Kidney (tissue), 14 donors: ENCODE measurements around the gene PPIF. TPM values are rescaled to one million over a fixed set of nuclear protein-coding genes. Genes with fewer than 3 reads are reported as not detected.

ENCODE experiments used
- DNase-seq, 5 donors: peaks; one replicate each; pipeline ENCODE4 v3.0.0-alpha.2; 2013 to 2020
- FAIRE-seq: peaks from 2 replicates; lab custom pipeline; 2012; peaks lifted over from hg19 to GRCh38; lab: Jason Lieb, UNC
- H3K27ac ChIP-seq, 2 donors: one replicate each; pipeline ENCODE4 v1.7.0; 2013; ENCODE audit warnings: low read depth in 2 of 2, low read length in 2 of 2, inconsistent platforms in 1 of 2
- H3K27me3 ChIP-seq: one replicate; pipeline ENCODE4 v1.7.1; 2013; ENCODE audit warnings: low read length, inconsistent platforms; ENCODE audit not compliant: control insufficient read depth, insufficient read depth
- H3K36me3 ChIP-seq, 3 donors: one replicate each; pipeline versions ENCODE4 v1.7.0 to v1.7.1; 2013; ENCODE audit warnings: low read length in 3 of 3, control low read depth in 1 of 3, inconsistent platforms in 1 of 3; ENCODE audit not compliant: insufficient read depth in 3 of 3, control insufficient read depth in 2 of 3
- H3K4me1 ChIP-seq, 3 donors: one replicate each; pipeline versions ENCODE4 v1.7.0 to v1.7.1; 2013; ENCODE audit warnings: low read length in 3 of 3, inconsistent platforms in 1 of 3, low read depth in 1 of 3; ENCODE audit not compliant: control insufficient read depth in 2 of 3, insufficient read depth in 2 of 3
- H3K4me3 ChIP-seq, 3 donors: one replicate each; pipeline versions ENCODE4 v1.7.0 to v1.8.1; 2013; ENCODE audit warnings: low read length in 3 of 3, control low read depth in 1 of 3, inconsistent platforms in 1 of 3
- H3K9ac ChIP-seq, 3 donors: one replicate each; pipeline versions ENCODE4 v1.7.0 to v1.7.1; 2013; ENCODE audit warnings: low read length in 3 of 3, control low read depth in 1 of 3, inconsistent platforms in 1 of 3
- H3K9me3 ChIP-seq, 3 donors: one replicate each; pipeline versions ENCODE4 v1.7.0 to v1.7.1; 2013; ENCODE audit warnings: low read length in 3 of 3, control low read depth in 1 of 3, inconsistent platforms in 1 of 3; ENCODE audit not compliant: control insufficient read depth in 2 of 3, insufficient read depth in 1 of 3
- intact Hi-C: fragments of 100-400 bp; cut with DNase I; formaldehyde crosslinking; loops from one replicate; pipeline ENCODE4 v1.11.1; 2022
- polyA plus RNA-seq: library from polyadenylated mRNA; stranded (reverse); fragments of 350-450 nt; fragmentation: Illumina TruSeq; extraction: RNeasy Lipid Tissue Mini Kit (QIAGEN cat#74804); gene quantifications from one replicate; pipeline ENCODE4 v1.2.3, GENCODE V29; 2014; ENCODE audit warnings: low read depth, low replicate concordance; ENCODE audit not compliant: insufficient read depth
- total RNA-seq: library from RNA; stranded (reverse); fragmentation: NEBNext Ultra II Directional; extraction: Animal tissue kit (Norgen Biotek cat#: 25700); gene quantifications from one replicate; pipeline ENCODE4 v1.2.1, GENCODE V29; 2021
- TF ChIP-seq, protein P1 (sequence below): IDR thresholded peaks from 3 replicates; pipeline ENCODE4 v1.5.1; 2012; ENCODE audit warnings: mild to moderate bottlenecking, moderate library complexity, borderline replicate concordance; ENCODE audit not compliant: insufficient read depth; ENCODE audit errors: extremely low read depth
- donor health status: control.
- donor health status: control.
- donor health status: control.
- donor health status: control.
- donor health status: control.
- donor health status: DM: yes; HTN: yes; CAD: no.
- donor health status: Normal renal cell carcinoma (clear cell type).

PPIF gene
- total and polyA plus RNA-seq, 2 donors from 2014 or later: 36.7 to 120 TPM

DNA sequence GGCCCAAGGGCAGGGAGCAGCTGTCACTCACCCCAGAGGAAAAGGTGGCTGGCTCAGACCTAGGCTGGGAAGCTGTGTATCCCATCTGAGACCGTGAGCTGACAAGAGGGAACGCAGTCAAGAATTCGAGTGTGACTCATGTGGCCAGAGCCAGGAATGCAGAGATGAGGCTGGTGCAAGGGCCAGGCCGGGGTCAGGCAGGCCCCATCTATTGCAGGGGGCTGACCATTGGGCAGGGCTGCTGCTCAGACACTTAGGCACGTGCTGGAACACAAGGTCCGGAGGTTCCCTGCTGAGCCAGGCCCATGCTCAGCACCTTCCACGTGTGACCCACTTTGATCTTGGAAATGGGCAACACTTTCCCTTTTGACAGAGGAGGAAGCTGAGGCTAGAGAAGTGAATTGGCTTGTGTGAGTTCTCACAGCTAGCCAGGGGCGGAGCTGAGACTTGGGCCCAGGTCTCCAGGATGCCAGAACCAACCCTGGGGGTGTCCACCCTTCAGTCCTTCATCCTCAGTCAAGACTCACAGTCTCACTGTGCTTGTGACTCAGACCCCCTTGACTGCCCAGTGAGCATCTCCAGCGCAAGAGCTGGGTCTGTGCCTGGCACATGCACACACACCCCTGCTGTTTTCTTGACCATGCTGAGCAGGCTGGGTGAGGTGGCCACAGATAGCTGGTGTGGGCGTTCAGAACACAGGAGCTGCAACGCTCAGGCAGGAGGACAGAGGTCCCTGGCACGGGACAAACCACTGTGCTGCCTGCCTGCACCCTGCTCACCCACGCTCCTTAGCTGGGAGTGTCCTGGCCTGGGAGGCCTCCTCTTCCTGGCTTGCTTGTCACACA is 47.6 kb upstream of the PPIF start:
- peaks cover 0 to 85% (median 52%) of the 10 kb centered on the region in 3 donors for H3K36me3 ChIP-seq
- H3K9me3 ChIP-seq: no peaks in the 10 kb centered on the region
- FAIRE-seq: no peak
- no peak for DNase-seq
- H3K4me3 ChIP-seq: no peak overlapping the region
- TF ChIP-seq, protein P1, sequence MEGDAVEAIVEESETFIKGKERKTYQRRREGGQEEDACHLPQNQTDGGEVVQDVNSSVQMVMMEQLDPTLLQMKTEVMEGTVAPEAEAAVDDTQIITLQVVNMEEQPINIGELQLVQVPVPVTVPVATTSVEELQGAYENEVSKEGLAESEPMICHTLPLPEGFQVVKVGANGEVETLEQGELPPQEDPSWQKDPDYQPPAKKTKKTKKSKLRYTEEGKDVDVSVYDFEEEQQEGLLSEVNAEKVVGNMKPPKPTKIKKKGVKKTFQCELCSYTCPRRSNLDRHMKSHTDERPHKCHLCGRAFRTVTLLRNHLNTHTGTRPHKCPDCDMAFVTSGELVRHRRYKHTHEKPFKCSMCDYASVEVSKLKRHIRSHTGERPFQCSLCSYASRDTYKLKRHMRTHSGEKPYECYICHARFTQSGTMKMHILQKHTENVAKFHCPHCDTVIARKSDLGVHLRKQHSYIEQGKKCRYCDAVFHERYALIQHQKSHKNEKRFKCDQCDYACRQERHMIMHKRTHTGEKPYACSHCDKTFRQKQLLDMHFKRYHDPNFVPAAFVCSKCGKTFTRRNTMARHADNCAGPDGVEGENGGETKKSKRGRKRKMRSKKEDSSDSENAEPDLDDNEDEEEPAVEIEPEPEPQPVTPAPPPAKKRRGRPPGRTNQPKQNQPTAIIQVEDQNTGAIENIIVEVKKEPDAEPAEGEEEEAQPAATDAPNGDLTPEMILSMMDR: no peak
- H3K4me1 ChIP-seq: no peaks in the 10 kb centered on the region
- H3K9ac ChIP-seq: no peak overlapping the region
- H3K27ac ChIP-seq: no peak overlapping the region
- intact Hi-C loops: no loop called here
- no peaks in the 10 kb centered on the region for H3K27me3 ChIP-seq

DNA sequence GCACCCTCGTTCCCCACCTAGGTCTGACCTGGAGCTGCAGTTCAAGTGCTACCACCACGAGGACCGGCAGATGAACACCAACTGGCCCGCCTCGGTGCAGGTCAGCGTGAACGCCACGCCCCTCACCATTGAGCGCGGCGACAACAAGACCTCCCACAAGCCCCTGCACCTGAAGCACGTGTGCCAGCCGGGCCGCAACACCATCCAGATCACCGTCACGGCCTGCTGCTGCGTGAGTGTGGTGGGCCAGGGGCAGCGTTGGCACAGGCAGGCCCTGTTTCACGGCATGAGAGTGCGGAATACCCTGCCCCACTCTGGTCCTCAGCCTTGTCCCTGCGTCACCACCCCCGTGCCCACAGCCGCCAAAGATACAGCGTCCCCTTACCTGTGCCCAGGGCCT is 46.6 kb upstream of the PPIF start:
- TF ChIP-seq, protein P1: no peak
- FAIRE-seq (no peak), DNase-seq (no peak)
- no peaks in the 10 kb centered on the region for H3K9me3 ChIP-seq
- H3K9ac ChIP-seq: no peak overlapping the region
- peaks cover 0 to 89% (median 53%) of the 10 kb centered on the region in 3 donors for H3K36me3 ChIP-seq
- H3K4me1 ChIP-seq: no peaks in the 10 kb centered on the region
- intact Hi-C loops: no loop called here
- no peaks in the 10 kb centered on the region for H3K27me3 ChIP-seq
- no peak overlapping the region for H3K4me3 ChIP-seq
- H3K27ac ChIP-seq: no peak overlapping the region

DNA sequence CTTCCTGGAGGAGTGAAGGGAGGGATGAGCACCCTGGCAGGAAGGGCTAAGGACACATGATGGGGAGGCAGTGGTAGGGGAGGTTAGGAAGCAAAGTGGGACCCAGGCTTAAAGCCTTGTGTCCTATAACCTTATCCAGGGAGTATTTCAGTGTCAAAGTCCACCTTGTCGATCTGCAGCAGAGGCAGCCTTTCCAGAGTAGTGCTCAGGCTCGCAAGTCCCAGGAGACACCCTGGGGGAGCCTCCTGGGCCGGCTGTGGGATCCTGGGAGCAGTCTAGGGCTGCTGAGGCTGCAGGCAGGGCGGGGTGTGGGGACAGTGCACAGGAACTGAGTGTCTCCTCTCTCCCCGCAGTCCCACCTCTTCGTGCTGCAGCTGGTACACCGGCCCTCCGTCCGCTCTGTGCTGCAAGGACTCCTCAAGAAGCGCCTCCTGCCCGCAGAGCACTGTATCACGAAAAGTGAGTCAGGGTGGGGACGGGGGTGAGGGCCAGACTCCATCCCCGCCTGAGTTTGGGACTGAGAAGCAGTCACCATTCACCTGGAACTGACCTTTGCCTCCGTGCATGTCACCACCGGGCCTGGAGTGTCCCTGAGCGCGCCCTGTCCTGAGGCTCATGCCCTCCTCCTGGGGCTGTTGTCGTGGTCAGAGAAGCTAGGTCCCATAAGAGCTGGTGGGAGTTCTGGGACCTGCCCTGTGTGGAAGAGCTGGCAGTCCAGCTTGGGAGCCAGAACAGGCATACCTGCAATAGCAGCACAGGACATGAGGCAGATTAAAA is 45.3 kb upstream of the PPIF start:
- Histone ChIP-seq H3K36me3 (peaks cover 0 to 90% (median 53%) of the 10 kb centered on the region in 3 donors), H3K9ac (no peak overlapping the region), H3K27me3 (no peaks in the 10 kb centered on the region), H3K9me3 (no peaks in the 10 kb centered on the region), H3K27ac (no peak overlapping the region), H3K4me3 (no peak overlapping the region), H3K4me1 (no peaks in the 10 kb centered on the region)
- FAIRE-seq (no peak), DNase-seq (no peak)
- intact Hi-C loops: no loop called here
- TF ChIP-seq, protein P1: no peak
